GDM1 (cell line): ENCODE data around the gene AEBP1.

Source experiments
- DNase-seq: peaks from one replicate; lab custom pipeline; 2025; lab: John Stamatoyannopoulos, UW

AEBP1 gene

GRCh38 chr7:44157116-44158080, 53.3 kb downstream of the AEBP1 start:
- DNase-seq = no peak

DNA sequence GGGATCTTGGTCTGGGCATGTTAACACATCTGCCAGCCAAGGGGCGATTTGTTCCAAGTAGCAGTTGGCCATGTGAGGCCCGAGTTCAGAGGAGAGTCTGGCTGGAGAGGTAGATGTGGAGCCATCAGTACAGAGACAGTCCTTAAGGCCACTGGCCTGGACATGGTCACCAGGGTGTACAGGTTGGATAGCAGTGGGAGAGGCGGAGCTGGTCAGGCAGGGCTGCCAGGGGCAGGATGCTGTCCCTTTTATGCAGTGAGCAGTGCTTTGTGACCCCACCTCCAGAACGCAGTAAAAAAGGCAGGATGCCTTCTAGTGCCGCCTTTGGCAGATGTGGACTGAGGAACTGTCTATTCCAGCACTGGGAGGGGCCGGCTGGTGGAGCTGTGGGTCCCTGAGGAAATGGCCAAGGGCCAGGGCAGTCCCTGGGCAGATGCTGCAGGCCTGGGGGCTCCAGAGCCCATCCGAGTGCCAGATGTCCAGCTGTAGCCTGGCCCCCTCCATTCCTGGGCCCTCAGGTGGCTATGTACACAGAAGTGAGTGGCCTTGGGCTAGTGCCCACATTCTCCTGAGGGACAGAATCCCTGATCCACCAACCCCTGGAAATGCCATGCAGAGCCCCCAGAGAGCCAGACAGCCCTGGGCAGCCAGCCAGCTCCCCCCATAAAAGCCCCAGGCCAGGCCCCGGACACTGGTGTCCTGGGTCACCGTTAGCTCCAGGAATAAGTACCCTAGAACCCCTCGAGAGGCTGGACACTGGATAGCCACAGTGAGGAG, 54.1 kb downstream of the AEBP1 start:
- no peak for DNase-seq

DNA sequence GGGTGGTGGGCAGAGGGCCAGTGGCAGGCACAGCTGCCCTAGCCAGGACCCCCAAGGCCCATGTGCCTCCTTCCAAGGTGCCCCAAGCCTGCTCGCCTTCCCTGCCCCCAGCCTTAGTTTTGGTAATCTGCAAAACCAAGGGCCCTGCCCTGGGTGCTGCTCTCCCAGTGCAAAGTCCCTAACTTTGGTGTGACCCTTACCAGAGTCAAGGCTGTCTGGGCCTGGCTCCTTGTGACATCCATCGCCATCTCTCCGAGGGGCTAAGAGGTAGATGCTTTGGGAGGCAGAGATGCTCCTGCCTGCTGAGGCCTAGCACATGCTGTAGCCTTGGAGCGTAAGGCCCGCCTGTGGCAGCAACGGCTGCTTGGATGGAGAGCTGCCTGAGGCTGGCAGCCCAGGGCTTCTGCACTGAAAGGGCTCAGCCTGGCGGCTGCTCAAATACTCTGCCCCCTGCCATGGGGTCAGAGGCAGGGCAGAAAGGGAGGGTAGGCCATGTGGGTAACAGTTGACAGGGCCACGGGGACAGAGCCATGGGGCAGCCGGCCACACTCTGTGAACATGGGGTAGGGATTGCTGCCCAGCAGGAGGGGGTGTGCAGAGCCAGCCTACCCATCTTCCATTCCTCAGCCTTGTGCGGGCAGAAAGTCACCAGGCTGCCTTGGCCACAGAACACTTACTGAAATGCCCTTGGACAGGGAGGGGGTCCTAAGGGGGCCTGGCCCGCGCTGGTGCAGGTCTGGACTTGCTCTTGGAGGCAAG, 54.9 kb downstream of the AEBP1 start:
- DNase-seq = no peak

DNA sequence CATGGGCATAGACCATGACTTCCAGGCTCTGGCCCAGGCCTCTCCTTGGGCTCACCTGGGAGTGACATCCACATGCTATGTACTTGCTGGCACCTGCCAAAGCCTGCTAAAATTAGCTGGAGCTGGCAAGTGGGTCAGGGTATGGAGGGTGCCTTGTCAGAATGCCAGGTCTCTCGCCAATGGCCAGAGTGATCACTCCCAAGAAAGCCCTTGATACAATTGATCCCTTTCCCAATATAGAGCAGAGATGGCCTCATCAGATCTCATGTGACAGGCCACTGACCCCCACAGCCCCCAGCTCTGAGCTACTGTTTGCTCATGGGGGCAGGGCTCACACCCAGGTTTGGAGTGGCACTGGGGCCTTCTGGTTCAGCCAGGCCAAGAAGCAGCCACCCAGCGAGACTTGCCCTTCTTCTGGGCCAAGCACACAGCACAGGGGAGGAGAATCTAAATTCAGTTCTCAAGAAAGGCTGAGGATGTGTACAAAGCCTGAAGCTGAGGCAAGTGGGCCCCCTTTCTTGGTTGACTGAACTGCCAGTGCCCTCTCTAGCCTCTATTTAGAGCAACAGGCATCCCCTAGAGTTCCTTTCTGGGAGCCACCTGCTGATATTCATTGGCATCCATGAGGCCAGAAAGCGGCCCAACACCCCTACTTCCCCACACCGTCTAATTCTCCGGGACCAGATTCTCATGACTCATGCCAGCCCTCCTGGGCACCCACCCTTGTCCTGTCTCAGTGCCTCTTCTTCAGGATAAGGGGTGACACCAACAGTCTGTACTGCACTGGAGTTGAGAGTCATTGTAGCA, 55.9 kb downstream of the AEBP1 start:
- no peak for DNase-seq

DNA sequence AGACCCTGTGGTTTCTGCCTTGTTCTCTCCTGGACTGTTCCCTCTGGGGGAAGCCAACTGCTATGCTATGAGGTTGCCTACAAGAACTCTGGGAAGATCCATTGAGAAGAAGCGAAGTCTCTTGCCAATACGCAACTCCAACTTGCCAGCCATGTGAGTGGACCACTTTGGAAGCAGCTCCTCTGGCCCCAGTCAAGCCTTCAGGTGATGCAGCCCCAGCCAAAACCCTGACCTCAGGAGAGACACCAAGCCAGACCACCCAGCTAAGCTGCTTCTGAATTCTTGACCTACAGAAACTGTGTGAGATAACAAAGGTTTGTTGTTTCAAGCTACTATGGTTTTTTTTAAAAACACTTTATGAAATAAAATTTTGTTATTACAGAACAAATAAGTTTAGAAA, 57.2 kb downstream of the AEBP1 start:
- DNase-seq = no peak

- no peak for DNase-seq
Measured at GRCh38 chr7:44162179-44162578, 58.0 kb downstream of the AEBP1 start.

DNA sequence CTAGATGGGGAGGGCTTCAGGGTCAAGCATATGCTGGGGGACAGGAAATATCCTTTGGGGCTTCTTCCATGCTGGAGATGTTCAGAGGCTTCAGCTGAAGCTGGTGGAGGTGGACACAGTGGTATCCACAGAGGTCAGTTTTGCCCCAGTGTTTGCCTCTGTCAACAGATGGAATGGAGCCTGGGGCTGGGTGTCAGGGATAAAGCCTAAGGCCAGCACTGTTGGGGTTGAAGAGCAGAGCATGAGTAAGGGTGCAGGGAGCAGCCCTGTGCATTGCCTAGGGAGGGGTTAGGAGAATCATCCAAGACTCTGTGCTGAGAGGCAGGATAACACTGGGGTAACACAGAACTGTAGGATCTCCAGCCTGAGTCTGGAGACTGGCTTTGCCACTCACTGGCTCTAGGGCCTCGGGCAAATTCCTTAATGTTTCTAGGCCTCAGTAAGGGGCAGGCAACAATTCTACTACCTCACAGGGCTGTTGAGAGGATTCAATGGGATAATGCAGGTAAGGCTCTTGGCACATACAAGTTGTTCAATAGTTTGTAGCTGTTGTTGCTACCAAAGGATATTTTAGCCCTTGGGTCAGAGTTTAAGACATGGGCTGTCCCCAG, 58.7 kb downstream of the AEBP1 start:
- DNase-seq = no peak

- no peak for DNase-seq
Measured at GRCh38 chr7:44163591-44163990, 59.4 kb downstream of the AEBP1 start.
